MCF 10A (cell line): Measurements from ENCODE around the gene LCAT. TPM values are rescaled to one million over a fixed set of nuclear protein-coding genes. Genes with fewer than 3 reads are reported as not detected.

Experiments used
- BruUV-seq: library from RNA; stranded (reverse); fragments of 400-500 nt; replicated peaks from 2 replicates; lab custom pipeline; 2021; lab: Mats Ljungman, UMichigan
- CTCF ChIA-PET: fragments of 300-600 bp; sonication (Branson Sonifier 250); formaldehyde crosslinking; extraction: SDS; loops from one replicate; lab custom pipeline; 2021; ENCODE audit warnings: antibody characterized with exemption, inconsistent platforms; lab: Yijun Ruan, JAX
- POLR2A ChIA-PET: fragments of 300-600, 350-650 bp; sonication (Branson Sonifier 250); formaldehyde crosslinking; extraction: SDS; loops from one replicate; lab custom pipeline; 2020; ENCODE audit warnings: antibody characterized with exemption, inconsistent platforms; lab: Yijun Ruan, JAX
- DNase-seq: peaks from one replicate; pipeline ENCODE4 v3.0.0-alpha.2; 2018; ENCODE audit not compliant: unreplicated experiment
- H3K27ac Mint-ChIP-seq: one replicate; pipeline ENCODE4 v1.8.0; 2022; ENCODE audit warnings: mild to moderate bottlenecking, low read depth, mixed read lengths; ENCODE audit not compliant: unreplicated experiment
- H3K27me3 Mint-ChIP-seq: one replicate; pipeline ENCODE4 v1.8.0; 2022; ENCODE audit warnings: mixed read lengths; ENCODE audit not compliant: insufficient read depth, unreplicated experiment
- H3K36me3 Mint-ChIP-seq: one replicate; pipeline ENCODE4 v1.8.0; 2022; ENCODE audit warnings: mild to moderate bottlenecking, moderate library complexity, mixed read lengths; ENCODE audit not compliant: insufficient read depth, unreplicated experiment
- H3K4me1 Mint-ChIP-seq: one replicate; pipeline ENCODE4 v1.8.0; 2022; ENCODE audit warnings: mixed read lengths; ENCODE audit not compliant: insufficient read depth, unreplicated experiment
- H3K4me3 Mint-ChIP-seq: one replicate; pipeline ENCODE4 v1.8.0; 2022; ENCODE audit warnings: mild to moderate bottlenecking, moderate library complexity, mixed read lengths; ENCODE audit not compliant: unreplicated experiment
- H3K9me3 Mint-ChIP-seq: one replicate; pipeline ENCODE4 v1.8.0; 2022; ENCODE audit warnings: mixed read lengths; ENCODE audit not compliant: unreplicated experiment
- CTCF ChIP-seq: fragments of 200-600 bp; IDR thresholded peaks from one replicate; pipeline ENCODE4 v1.8.0; 2022; ENCODE audit warnings: antibody characterized with exemption, mild to moderate bottlenecking; ENCODE audit not compliant: unreplicated experiment
- intact Hi-C: fragments of 100-400 bp; cut with micrococcal nuclease; formaldehyde crosslinking; loops from 2 replicates; pipeline ENCODE4 v1.14.1; 2022
- total RNA-seq: library from RNA; stranded (reverse); gene quantifications from 2 replicates; pipeline ENCODE4 v1.2.3, GENCODE V29; 2022

LCAT gene
- total RNA-seq, 1 experiment from 2014 or later = 35.3 TPM

- BruUV-seq = no TSS peak
- CTCF ChIA-PET = interaction anchor here (1.9 kb wide), 1 partner anchor 107 kb away, joined by 5 read pairs; no protein-coding TSS in a partner anchor
- peaks cover 65% of the 10 kb centered on the region for H3K4me1 Mint-ChIP-seq
- POLR2A ChIA-PET = interaction anchor here (0.9 to 1.6 kb wide), 3 partner anchors 9 to 27 kb away, joined by 3 to 6 read pairs (median 3); partner anchors contain the start of gene PSMB10
- no peaks in the 10 kb centered on the region for H3K9me3 Mint-ChIP-seq
- TF ChIP-seq CTCF = no peak
- intact Hi-C loops = no loop called here
- no peak overlapping the region for H3K27ac Mint-ChIP-seq
- DNase-seq = no peak
- no peak overlapping the region for H3K4me3 Mint-ChIP-seq
- no peaks in the 10 kb centered on the region for H3K27me3 Mint-ChIP-seq
- H3K36me3 Mint-ChIP-seq = peaks cover 61% of the 10 kb centered on the region
These were observed 19.4 kb upstream of the LCAT start for GRCh38 chr16:67963292-67963661.

- no peak overlapping the region for H3K4me3 Mint-ChIP-seq
- no peak overlapping the region for H3K27ac Mint-ChIP-seq
- H3K9me3 Mint-ChIP-seq = no peaks in the 10 kb centered on the region
- CTCF ChIA-PET = interaction anchor here (1.0 to 1.9 kb wide), 4 partner anchors 26 to 108 kb away, joined by 4 to 5 read pairs (median 5); partner anchors contain the start of gene PSMB10
- peaks cover 63% of the 10 kb centered on the region for H3K4me1 Mint-ChIP-seq
- DNase-seq = no peak
- H3K36me3 Mint-ChIP-seq = peaks cover 68% of the 10 kb centered on the region
- intact Hi-C loops = no loop called here
- no peaks in the 10 kb centered on the region for H3K27me3 Mint-ChIP-seq
- no TSS peak for BruUV-seq
- TF ChIP-seq CTCF = no peak
- POLR2A ChIA-PET = interaction anchor here (0.7 to 4.4 kb wide), 7 partner anchors 8 to 116 kb away, joined by 3 to 45 read pairs (median 4); partner anchors contain the start of gene PSMB10
These were observed 18.2 kb upstream of the LCAT start for GRCh38 chr16:67962135-67962534.

- intact Hi-C loops = no loop called here
- Mint-ChIP-seq H3K9me3 (no peaks in the 10 kb centered on the region), H3K27me3 (no peaks in the 10 kb centered on the region), H3K36me3 (peaks cover 73% of the 10 kb centered on the region), H3K27ac (peak overlapping the region; percentile 83), H3K4me1 (peaks cover 58% of the 10 kb centered on the region), H3K4me3 (peak overlapping the region; percentile 26)
- peak; percentile 98 for DNase-seq
- ChIA-PET POLR2A (interaction anchor here (0.7 to 4.4 kb wide), 10 partner anchors 8 to 276 kb away, joined by 3 to 45 read pairs (median 4); partner anchors contain the start of genes DDX28, DUS2 and PSMB10), CTCF (interaction anchor here (0.5 to 1.7 kb wide), 8 partner anchors 21 to 792 kb away, joined by 3 to 6 read pairs (median 4); partner anchors contain the start of gene PSMB10)
- no TSS peak for BruUV-seq
- no peak for TF ChIP-seq CTCF
These were observed 17.6 kb upstream of the LCAT start for GRCh38 chr16:67961551-67961957.

- Mint-ChIP-seq H3K4me1 (peaks cover 42% of the 10 kb centered on the region), H3K36me3 (peaks cover 79% of the 10 kb centered on the region), H3K4me3 (no peak overlapping the region), H3K27me3 (no peaks in the 10 kb centered on the region), H3K9me3 (no peaks in the 10 kb centered on the region), H3K27ac (no peak overlapping the region)
- ChIA-PET POLR2A (interaction anchor here (0.6 to 4.4 kb wide), 8 partner anchors 13 to 114 kb away, joined by 3 to 45 read pairs (median 3); partner anchors contain the start of gene PSMB10), CTCF (interaction anchor here (0.9 to 1.3 kb wide), 4 partner anchors 18 to 143 kb away, joined by 3 to 6 read pairs (median 3); no protein-coding TSS in a partner anchor)
- TF ChIP-seq CTCF = no peak
- peak; percentile 67 for DNase-seq
- BruUV-seq = no TSS peak
- intact Hi-C loops = no loop called here
These were observed 15.8 kb upstream of the LCAT start for GRCh38 chr16:67959536-67960329.
